HEK293 (cell line): ENCODE data around the gene LASP1.

ENCODE experiments used
- IKZF3 ChIP-seq: fragments of 450-650 bp; IDR thresholded peaks from 2 replicates; pipeline ENCODE4 v1.5.0; 2018; ENCODE audit warnings: missing biosample characterization, mild to moderate bottlenecking, missing genetic modification characterization, moderate library complexity
- TSHZ1 ChIP-seq: fragments of 450-650 bp; formaldehyde crosslinking; IDR thresholded peaks from 2 replicates; pipeline ENCODE4 v1.5.1; 2016; ENCODE audit warnings: missing biosample characterization, missing genetic modification characterization, borderline replicate concordance
- ZBTB7A ChIP-seq: fragments of 450-650 bp; formaldehyde crosslinking; IDR thresholded peaks from 2 replicates; pipeline ENCODE4 v1.5.1; 2016; ENCODE audit warnings: low read depth, missing biosample characterization, missing genetic modification characterization
- TF ChIP-seq, protein P1 (sequence below): fragments of 450-650 bp; formaldehyde crosslinking; IDR thresholded peaks from 2 replicates; pipeline ENCODE4 v1.5.1; 2016; ENCODE audit warnings: missing biosample characterization, missing genetic modification characterization
- TF ChIP-seq, protein P2 (sequence below): fragments of 450-650 bp; formaldehyde crosslinking; IDR thresholded peaks from 2 replicates; pipeline ENCODE4 v1.5.1; 2016; ENCODE audit warnings: missing biosample characterization, missing genetic modification characterization
- TF ChIP-seq, protein P3 (sequence below): fragments of 450-650 bp; formaldehyde crosslinking; IDR thresholded peaks from 2 replicates; pipeline ENCODE4 v1.5.1; 2016; ENCODE audit warnings: missing biosample characterization, missing genetic modification characterization, low read depth

DNA sequence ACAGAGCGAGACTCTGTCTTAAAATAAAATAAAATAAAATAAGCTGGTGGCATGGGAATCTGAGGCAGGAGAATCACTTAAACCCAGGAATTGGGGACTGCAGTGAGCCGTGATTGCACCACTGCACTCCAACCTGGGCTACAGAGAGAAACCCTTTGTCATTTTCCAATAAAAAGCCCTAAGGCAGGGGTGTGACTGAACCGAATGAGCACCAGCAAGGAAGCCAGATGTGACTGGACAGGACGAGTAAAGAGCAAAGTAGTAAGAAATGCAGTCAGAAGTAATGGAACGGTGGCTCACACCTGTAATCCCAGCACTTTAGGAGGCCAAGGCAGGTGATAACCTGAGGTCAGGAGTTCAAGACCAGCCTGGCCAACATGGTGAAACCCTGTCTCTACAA is 12.6 kb upstream of the LASP1 start:
- TF ChIP-seq, protein P1, sequence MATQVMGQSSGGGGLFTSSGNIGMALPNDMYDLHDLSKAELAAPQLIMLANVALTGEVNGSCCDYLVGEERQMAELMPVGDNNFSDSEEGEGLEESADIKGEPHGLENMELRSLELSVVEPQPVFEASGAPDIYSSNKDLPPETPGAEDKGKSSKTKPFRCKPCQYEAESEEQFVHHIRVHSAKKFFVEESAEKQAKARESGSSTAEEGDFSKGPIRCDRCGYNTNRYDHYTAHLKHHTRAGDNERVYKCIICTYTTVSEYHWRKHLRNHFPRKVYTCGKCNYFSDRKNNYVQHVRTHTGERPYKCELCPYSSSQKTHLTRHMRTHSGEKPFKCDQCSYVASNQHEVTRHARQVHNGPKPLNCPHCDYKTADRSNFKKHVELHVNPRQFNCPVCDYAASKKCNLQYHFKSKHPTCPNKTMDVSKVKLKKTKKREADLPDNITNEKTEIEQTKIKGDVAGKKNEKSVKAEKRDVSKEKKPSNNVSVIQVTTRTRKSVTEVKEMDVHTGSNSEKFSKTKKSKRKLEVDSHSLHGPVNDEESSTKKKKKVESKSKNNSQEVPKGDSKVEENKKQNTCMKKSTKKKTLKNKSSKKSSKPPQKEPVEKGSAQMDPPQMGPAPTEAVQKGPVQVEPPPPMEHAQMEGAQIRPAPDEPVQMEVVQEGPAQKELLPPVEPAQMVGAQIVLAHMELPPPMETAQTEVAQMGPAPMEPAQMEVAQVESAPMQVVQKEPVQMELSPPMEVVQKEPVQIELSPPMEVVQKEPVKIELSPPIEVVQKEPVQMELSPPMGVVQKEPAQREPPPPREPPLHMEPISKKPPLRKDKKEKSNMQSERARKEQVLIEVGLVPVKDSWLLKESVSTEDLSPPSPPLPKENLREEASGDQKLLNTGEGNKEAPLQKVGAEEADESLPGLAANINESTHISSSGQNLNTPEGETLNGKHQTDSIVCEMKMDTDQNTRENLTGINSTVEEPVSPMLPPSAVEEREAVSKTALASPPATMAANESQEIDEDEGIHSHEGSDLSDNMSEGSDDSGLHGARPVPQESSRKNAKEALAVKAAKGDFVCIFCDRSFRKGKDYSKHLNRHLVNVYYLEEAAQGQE (tag by site-specific recombination): no peak
- TF ChIP-seq, protein P2, sequence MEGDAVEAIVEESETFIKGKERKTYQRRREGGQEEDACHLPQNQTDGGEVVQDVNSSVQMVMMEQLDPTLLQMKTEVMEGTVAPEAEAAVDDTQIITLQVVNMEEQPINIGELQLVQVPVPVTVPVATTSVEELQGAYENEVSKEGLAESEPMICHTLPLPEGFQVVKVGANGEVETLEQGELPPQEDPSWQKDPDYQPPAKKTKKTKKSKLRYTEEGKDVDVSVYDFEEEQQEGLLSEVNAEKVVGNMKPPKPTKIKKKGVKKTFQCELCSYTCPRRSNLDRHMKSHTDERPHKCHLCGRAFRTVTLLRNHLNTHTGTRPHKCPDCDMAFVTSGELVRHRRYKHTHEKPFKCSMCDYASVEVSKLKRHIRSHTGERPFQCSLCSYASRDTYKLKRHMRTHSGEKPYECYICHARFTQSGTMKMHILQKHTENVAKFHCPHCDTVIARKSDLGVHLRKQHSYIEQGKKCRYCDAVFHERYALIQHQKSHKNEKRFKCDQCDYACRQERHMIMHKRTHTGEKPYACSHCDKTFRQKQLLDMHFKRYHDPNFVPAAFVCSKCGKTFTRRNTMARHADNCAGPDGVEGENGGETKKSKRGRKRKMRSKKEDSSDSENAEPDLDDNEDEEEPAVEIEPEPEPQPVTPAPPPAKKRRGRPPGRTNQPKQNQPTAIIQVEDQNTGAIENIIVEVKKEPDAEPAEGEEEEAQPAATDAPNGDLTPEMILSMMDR (tag by site-specific recombination): no peak
- TF ChIP-seq, protein P3, sequence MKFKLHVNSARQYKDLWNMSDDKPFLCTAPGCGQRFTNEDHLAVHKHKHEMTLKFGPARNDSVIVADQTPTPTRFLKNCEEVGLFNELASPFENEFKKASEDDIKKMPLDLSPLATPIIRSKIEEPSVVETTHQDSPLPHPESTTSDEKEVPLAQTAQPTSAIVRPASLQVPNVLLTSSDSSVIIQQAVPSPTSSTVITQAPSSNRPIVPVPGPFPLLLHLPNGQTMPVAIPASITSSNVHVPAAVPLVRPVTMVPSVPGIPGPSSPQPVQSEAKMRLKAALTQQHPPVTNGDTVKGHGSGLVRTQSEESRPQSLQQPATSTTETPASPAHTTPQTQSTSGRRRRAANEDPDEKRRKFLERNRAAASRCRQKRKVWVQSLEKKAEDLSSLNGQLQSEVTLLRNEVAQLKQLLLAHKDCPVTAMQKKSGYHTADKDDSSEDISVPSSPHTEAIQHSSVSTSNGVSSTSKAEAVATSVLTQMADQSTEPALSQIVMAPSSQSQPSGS (tag by site-specific recombination): no peak
- TF ChIP-seq ZBTB7A (tag by site-specific recombination) (no peak), IKZF3 (tag by site-specific recombination) (no peak), TSHZ1 (tag by site-specific recombination) (no peak)
